Kidney (tissue), 14 donors: ENCODE data around the gene SRBD1. TPM values are rescaled to one million over a fixed set of nuclear protein-coding genes. Genes with fewer than 3 reads are reported as not detected.

Experiments
- DNase-seq, 5 donors: peaks; one replicate each; pipeline ENCODE4 v3.0.0-alpha.2; 2013 to 2020
- FAIRE-seq: peaks from 2 replicates; lab custom pipeline; 2012; peaks lifted over from hg19 to GRCh38; lab: Jason Lieb, UNC
- H3K27ac ChIP-seq, 2 donors: one replicate each; pipeline ENCODE4 v1.7.0; 2013; ENCODE audit warnings: low read depth in 2 of 2, low read length in 2 of 2, inconsistent platforms in 1 of 2
- H3K27me3 ChIP-seq: one replicate; pipeline ENCODE4 v1.7.1; 2013; ENCODE audit warnings: low read length, inconsistent platforms; ENCODE audit not compliant: control insufficient read depth, insufficient read depth
- H3K36me3 ChIP-seq, 3 donors: one replicate each; pipeline versions ENCODE4 v1.7.0 to v1.7.1; 2013; ENCODE audit warnings: low read length in 3 of 3, control low read depth in 1 of 3, inconsistent platforms in 1 of 3; ENCODE audit not compliant: insufficient read depth in 3 of 3, control insufficient read depth in 2 of 3
- H3K4me1 ChIP-seq, 3 donors: one replicate each; pipeline versions ENCODE4 v1.7.0 to v1.7.1; 2013; ENCODE audit warnings: low read length in 3 of 3, inconsistent platforms in 1 of 3, low read depth in 1 of 3; ENCODE audit not compliant: control insufficient read depth in 2 of 3, insufficient read depth in 2 of 3
- H3K4me3 ChIP-seq, 3 donors: one replicate each; pipeline versions ENCODE4 v1.7.0 to v1.8.1; 2013; ENCODE audit warnings: low read length in 3 of 3, control low read depth in 1 of 3, inconsistent platforms in 1 of 3
- H3K9ac ChIP-seq, 3 donors: one replicate each; pipeline versions ENCODE4 v1.7.0 to v1.7.1; 2013; ENCODE audit warnings: low read length in 3 of 3, control low read depth in 1 of 3, inconsistent platforms in 1 of 3
- H3K9me3 ChIP-seq, 3 donors: one replicate each; pipeline versions ENCODE4 v1.7.0 to v1.7.1; 2013; ENCODE audit warnings: low read length in 3 of 3, control low read depth in 1 of 3, inconsistent platforms in 1 of 3; ENCODE audit not compliant: control insufficient read depth in 2 of 3, insufficient read depth in 1 of 3
- intact Hi-C: fragments of 100-400 bp; cut with DNase I; formaldehyde crosslinking; loops from one replicate; pipeline ENCODE4 v1.11.1; 2022
- polyA plus RNA-seq: library from polyadenylated mRNA; stranded (reverse); fragments of 350-450 nt; fragmentation: Illumina TruSeq; extraction: RNeasy Lipid Tissue Mini Kit (QIAGEN cat#74804); gene quantifications from one replicate; pipeline ENCODE4 v1.2.3, GENCODE V29; 2014; ENCODE audit warnings: low read depth, low replicate concordance; ENCODE audit not compliant: insufficient read depth
- total RNA-seq: library from RNA; stranded (reverse); fragmentation: NEBNext Ultra II Directional; extraction: Animal tissue kit (Norgen Biotek cat#: 25700); gene quantifications from one replicate; pipeline ENCODE4 v1.2.1, GENCODE V29; 2021
- TF ChIP-seq, protein P1 (sequence below): IDR thresholded peaks from 3 replicates; pipeline ENCODE4 v1.5.1; 2012; ENCODE audit warnings: mild to moderate bottlenecking, moderate library complexity, borderline replicate concordance; ENCODE audit not compliant: insufficient read depth; ENCODE audit errors: extremely low read depth
- donor health status: control.
- donor health status: control.
- donor health status: control.
- donor health status: control.
- donor health status: control.
- donor health status: DM: yes; HTN: yes; CAD: no.
- donor health status: Normal renal cell carcinoma (clear cell type).

SRBD1 gene
- total and polyA plus RNA-seq, 2 donors from 2014 or later, result 5.4 to 19.5 TPM

DNA sequence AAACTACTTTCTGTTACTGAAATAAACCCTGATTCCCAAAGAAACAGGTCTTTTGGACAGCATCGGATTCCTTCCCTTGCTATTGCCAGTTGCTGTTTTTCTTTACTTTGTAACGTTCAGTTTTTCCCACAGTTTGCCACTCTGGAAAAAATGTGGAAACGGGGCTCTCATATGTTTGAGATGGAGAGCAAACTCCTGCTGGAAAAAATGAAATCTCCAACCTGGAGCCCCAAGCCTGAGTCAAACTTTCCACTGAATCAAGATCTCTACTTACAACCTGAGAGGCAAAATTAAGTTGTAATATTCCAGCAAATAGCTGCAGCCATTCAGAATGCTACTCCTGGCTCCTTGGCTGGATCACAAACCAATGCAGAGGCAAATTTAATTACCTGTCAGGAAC, 270.7 kb downstream of the SRBD1 start:
- H3K27ac ChIP-seq, result no peak overlapping the region
- TF ChIP-seq, protein P1, sequence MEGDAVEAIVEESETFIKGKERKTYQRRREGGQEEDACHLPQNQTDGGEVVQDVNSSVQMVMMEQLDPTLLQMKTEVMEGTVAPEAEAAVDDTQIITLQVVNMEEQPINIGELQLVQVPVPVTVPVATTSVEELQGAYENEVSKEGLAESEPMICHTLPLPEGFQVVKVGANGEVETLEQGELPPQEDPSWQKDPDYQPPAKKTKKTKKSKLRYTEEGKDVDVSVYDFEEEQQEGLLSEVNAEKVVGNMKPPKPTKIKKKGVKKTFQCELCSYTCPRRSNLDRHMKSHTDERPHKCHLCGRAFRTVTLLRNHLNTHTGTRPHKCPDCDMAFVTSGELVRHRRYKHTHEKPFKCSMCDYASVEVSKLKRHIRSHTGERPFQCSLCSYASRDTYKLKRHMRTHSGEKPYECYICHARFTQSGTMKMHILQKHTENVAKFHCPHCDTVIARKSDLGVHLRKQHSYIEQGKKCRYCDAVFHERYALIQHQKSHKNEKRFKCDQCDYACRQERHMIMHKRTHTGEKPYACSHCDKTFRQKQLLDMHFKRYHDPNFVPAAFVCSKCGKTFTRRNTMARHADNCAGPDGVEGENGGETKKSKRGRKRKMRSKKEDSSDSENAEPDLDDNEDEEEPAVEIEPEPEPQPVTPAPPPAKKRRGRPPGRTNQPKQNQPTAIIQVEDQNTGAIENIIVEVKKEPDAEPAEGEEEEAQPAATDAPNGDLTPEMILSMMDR, result no peak
- no peaks in the 10 kb centered on the region for H3K4me1 ChIP-seq
- no peaks in the 10 kb centered on the region for H3K9me3 ChIP-seq
- no peaks in the 10 kb centered on the region for H3K27me3 ChIP-seq
- FAIRE-seq (no peak), DNase-seq (no peak)
- no peak overlapping the region for H3K4me3 ChIP-seq
- H3K9ac ChIP-seq, result no peak overlapping the region
- intact Hi-C loops, result no loop called here
- H3K36me3 ChIP-seq, result no peaks in the 10 kb centered on the region

DNA sequence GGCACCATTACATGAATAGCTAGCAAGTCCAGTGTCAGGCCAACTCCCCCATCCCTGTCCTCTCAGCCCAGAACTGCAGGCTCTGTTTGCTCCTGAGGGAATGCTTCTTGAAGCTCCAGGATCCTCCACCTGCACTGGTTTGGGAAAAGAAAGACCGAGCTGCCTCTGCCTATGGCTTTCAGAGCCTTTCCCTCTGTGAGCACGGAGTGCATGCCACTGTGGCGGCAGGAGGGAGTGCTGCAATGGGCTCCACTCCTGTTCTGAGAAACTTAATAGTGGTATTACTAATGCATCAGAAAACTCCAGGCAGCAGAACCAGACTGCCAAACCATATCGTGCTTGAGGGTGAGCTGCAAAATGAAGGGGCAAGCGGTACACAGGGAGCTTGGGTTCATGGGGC, 271.8 kb downstream of the SRBD1 start:
- H3K9me3 ChIP-seq, result no peaks in the 10 kb centered on the region
- no peak overlapping the region for H3K9ac ChIP-seq
- intact Hi-C loops, result no loop called here
- FAIRE-seq (no peak), DNase-seq (no peak)
- no peaks in the 10 kb centered on the region for H3K4me1 ChIP-seq
- H3K27me3 ChIP-seq, result no peaks in the 10 kb centered on the region
- no peaks in the 10 kb centered on the region for H3K36me3 ChIP-seq
- H3K4me3 ChIP-seq, result no peak overlapping the region
- no peak overlapping the region for H3K27ac ChIP-seq
- TF ChIP-seq, protein P1, result no peak

Other genes starting within 250 kb of the SRBD1 start
- gene PRKCE, start 40.4 kb upstream of the SRBD1 start, total RNA-seq, result 27.3 TPM
- gene PRKCE, start 40.4 kb upstream of the SRBD1 start, polyA plus RNA-seq, result 11.1 TPM